Calu3 (cell line): ENCODE results near the gene FPGS. TPM values are rescaled to one million over a fixed set of nuclear protein-coding genes. Genes with fewer than 3 reads are reported as not detected.
A peak's percentile ranks its signal among the peaks of the same experiment; 100 is the strongest.

Experiments used
- BruUV-seq: library from RNA; stranded (reverse); fragments of 400-500 nt; replicated peaks from 2 replicates; lab custom pipeline; 2021; lab: Mats Ljungman, UMichigan
- CTCF ChIA-PET: fragments of 300-600 bp; sonication (Branson Sonifier 250); formaldehyde crosslinking; loops from one replicate; lab custom pipeline; 2022; ENCODE audit warnings: antibody characterized with exemption; lab: Charles Lee
- DNase-seq: peaks from one replicate; pipeline ENCODE4 v3.0.0; 2022
- H3K27ac Mint-ChIP-seq: one replicate; pipeline ENCODE4 v1.8.0; 2022; ENCODE audit warnings: mixed read lengths; ENCODE audit not compliant: unreplicated experiment
- H3K27me3 Mint-ChIP-seq: one replicate; pipeline ENCODE4 v1.8.0; 2022; ENCODE audit warnings: mixed read lengths; ENCODE audit not compliant: unreplicated experiment
- H3K36me3 Mint-ChIP-seq: one replicate; pipeline ENCODE4 v1.8.0; 2022; ENCODE audit warnings: mild to moderate bottlenecking, moderate library complexity, mixed read lengths; ENCODE audit not compliant: insufficient read depth, unreplicated experiment
- H3K4me1 Mint-ChIP-seq: one replicate; pipeline ENCODE4 v1.8.0; 2022; ENCODE audit warnings: mild to moderate bottlenecking, low read depth, mixed read lengths; ENCODE audit not compliant: unreplicated experiment
- H3K4me3 Mint-ChIP-seq: one replicate; pipeline ENCODE4 v1.8.0; 2022; ENCODE audit warnings: mild to moderate bottlenecking, low read depth, moderate library complexity, mixed read lengths; ENCODE audit not compliant: unreplicated experiment
- H3K9me3 Mint-ChIP-seq: one replicate; pipeline ENCODE4 v1.8.0; 2022; ENCODE audit warnings: low read depth, mixed read lengths; ENCODE audit not compliant: unreplicated experiment
- CTCF ChIP-seq: fragments of 200-600 bp; IDR thresholded peaks from one replicate; pipeline ENCODE4 v1.8.0; 2022; ENCODE audit warnings: antibody characterized with exemption; ENCODE audit not compliant: unreplicated experiment
- intact Hi-C: fragments of 100-400 bp; cut with micrococcal nuclease; formaldehyde crosslinking; loops from one replicate; pipeline ENCODE4 v1.10.0; 2022; ENCODE audit not compliant: unreplicated experiment
- total RNA-seq: library from RNA; stranded (reverse); gene quantifications from 2 replicates; pipeline ENCODE4 v1.2.3, GENCODE V29; 2022

The FPGS gene
- total RNA-seq, 1 experiment from 2014 or later, result 75.2 TPM

DNA sequence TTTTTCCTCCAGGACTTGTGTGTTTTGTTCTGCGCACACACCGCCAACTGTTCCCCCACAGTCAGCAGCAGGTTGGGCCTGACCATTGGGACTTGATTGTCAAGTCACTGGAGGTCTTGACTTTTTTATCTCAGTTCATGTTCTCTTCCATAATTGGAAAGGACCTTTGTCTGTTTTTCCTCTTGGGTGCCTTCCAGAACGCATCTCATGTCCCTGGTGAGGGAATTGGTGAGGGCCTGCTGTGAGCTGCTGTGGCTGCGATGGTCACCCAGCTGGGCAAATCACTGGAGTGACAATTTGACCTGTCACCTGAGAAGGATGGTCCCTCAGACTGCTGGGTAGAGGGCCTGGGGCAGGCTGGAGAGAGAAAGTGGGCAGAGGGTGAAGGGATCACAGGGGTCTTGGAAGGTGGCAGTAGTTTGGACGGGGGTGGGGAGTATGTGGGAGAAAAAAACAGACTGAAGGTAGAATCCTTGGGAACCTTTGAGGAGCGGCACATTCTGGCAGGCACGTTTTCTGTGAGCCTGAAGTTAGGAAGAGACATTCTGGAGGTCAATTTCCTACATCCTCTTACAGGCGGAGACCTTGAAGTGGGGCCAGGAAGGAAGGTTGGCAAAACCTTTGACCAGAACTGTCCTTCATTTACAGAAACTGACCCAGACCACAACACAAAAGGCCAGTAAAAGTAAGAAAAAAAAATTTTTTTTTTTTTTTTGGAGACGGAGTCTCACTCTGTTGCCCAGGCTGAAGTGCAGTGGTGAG is 12.4 kb upstream of the FPGS start:
- peaks cover 76% of the 10 kb centered on the region for H3K36me3 Mint-ChIP-seq
- no peaks in the 10 kb centered on the region for H3K27me3 Mint-ChIP-seq
- DNase-seq, result no peak
- no TSS peak for BruUV-seq
- H3K9me3 Mint-ChIP-seq, result no peaks in the 10 kb centered on the region
- peak overlapping the region; percentile 7 for H3K27ac Mint-ChIP-seq
- no peak overlapping the region for H3K4me3 Mint-ChIP-seq
- H3K4me1 Mint-ChIP-seq, result no peaks in the 10 kb centered on the region
- CTCF ChIA-PET, result interaction anchor here (0.6 kb wide), 1 partner anchor 79 kb away, joined by 5 read pairs; no protein-coding TSS in a partner anchor
- TF ChIP-seq CTCF, result no peak
- intact Hi-C loops, result no loop called here

DNA sequence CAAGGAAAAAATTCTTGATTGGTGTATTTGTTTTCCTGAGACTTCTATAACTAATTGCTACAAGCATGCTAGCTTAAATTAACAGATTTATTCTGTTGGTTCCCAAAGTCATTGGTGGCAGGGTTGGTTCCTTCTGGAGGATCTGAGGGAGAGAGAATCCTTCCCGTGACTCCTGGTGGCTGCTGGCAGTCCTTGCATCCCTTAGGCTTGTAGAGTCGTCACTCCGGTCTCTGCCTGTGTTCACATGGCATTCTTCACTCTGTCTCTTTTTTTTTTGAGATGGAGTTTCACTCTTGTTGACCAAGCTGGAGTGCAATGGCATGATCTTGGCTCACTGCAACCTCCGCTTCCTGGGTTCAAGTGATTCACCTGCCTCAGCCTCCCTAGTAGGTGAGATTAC is 11.6 kb upstream of the FPGS start:
- intact Hi-C loops, result no loop called here
- CTCF ChIA-PET, result interaction anchor here (0.6 kb wide), 1 partner anchor 79 kb away, joined by 5 read pairs; no protein-coding TSS in a partner anchor
- no peaks in the 10 kb centered on the region for H3K27me3 Mint-ChIP-seq

DNA sequence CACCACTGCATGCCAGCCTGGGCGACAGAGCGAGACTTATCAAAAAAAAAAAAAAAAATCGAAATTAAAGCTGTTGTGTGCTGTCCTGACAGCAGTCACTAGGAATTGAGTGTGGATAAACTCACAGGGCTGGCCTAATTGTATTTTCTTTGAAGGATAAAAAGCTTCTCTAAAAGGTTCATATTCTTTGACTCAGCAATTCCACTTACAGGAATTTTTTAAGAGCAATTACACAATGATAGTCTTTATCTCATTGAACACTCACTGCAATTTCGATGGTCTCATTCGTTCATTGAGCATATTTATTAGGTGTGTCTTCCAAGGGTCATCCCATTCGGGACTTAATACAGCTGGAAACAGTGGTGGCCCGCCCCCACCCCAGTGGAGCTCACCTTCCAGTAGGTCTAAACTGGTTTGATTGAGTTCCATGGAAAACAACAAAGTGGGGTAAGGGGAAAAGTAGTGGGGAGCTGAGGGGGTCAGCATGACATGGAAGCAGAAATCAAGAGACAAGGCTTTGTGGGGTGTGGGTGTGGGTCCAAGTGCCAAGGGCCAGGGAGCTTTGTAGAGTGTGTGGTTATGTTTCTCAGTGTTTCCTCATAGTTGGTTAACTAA is 10.2 kb upstream of the FPGS start:
- Mint-ChIP-seq H3K9me3 (no peaks in the 10 kb centered on the region), H3K27me3 (no peaks in the 10 kb centered on the region), H3K36me3 (peaks cover 62% of the 10 kb centered on the region), H3K4me1 (no peaks in the 10 kb centered on the region), H3K4me3 (no peak overlapping the region), H3K27ac (no peak overlapping the region)
- DNase-seq, result no peak
- no peak for TF ChIP-seq CTCF
- BruUV-seq, result no TSS peak
- CTCF ChIA-PET, result no interaction called here
- intact Hi-C loops, result no loop called here

More for the DNA sequence above, 11.6 kb upstream of the FPGS start:
- no peak overlapping the region for H3K4me3 Mint-ChIP-seq
- H3K27ac Mint-ChIP-seq, result no peak overlapping the region
- BruUV-seq, result no TSS peak
- no peaks in the 10 kb centered on the region for H3K9me3 Mint-ChIP-seq
- H3K4me1 Mint-ChIP-seq, result no peaks in the 10 kb centered on the region
- no peak for DNase-seq
- H3K36me3 Mint-ChIP-seq, result peaks cover 71% of the 10 kb centered on the region
- TF ChIP-seq CTCF, result no peak

DNA sequence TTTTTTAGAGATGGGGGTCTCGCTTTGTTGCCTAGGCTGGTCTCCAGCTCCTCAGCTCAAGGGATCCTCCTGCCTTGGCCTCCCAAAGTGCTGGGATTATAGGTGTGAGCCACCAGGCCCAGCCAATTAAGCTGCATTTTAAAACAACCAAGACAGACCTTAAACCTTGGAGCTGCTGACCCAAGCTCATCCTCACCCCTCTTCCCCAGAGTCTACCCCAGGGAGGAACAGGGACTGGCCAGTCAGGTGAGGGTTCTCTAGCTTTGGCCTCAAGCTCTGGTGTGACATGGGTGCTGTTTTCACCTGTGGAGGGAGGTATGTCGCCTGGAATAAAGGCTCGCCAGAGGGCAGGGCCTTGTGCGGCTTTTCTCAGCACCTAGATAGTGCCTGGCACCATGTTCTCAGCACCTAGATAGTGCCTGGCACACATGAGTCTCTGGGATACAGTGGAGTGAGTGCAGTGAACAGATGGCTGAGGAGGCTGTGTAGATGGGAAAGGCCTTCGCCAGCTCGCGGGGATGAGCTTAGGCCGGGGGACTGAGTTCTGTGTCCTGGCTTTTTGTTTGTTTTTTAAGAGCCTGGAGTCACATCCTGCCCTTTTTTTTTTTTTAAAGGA is 9.5 kb upstream of the FPGS start:
- no peak for TF ChIP-seq CTCF
- Mint-ChIP-seq H3K4me1 (no peaks in the 10 kb centered on the region), H3K27ac (no peak overlapping the region), H3K36me3 (peaks cover 55% of the 10 kb centered on the region), H3K27me3 (no peaks in the 10 kb centered on the region), H3K4me3 (no peak overlapping the region), H3K9me3 (no peaks in the 10 kb centered on the region)
- CTCF ChIA-PET, result no interaction called here
- intact Hi-C loops, result no loop called here
- DNase-seq, result no peak
- no TSS peak for BruUV-seq
